H1 (cell line): ENCODE results near the gene ANLN. TPM values are rescaled to one million over a fixed set of nuclear protein-coding genes. Genes with fewer than 3 reads are reported as not detected.

Experiments used
- CTCF ChIA-PET: fragments of 300-600 bp; sonication (Branson Sonifier 250); formaldehyde crosslinking; loops from one replicate; lab custom pipeline; 2021; ENCODE audit not compliant: partially characterized antibody; lab: Charles Lee
- POLR2A ChIA-PET: fragments of 300-600 bp; sonication (Branson Sonifier 250); formaldehyde crosslinking; loops from one replicate; lab custom pipeline; 2021; ENCODE audit warnings: inconsistent platforms; ENCODE audit not compliant: partially characterized antibody; lab: Charles Lee
- DNase-seq, 2 experiments: peaks; one replicate each; pipeline versions ENCODE4 v3.0.0 to v3.0.0-alpha.2; 2010 to 2022; ENCODE audit warnings: low spot score in 2 of 2, low read depth in 1 of 2, mixed read lengths in 1 of 2
- FAIRE-seq: peaks from 2 replicates; lab custom pipeline; 2011; peaks lifted over from hg19 to GRCh38; lab: Jason Lieb, UNC
- H2AFZ ChIP-seq: 2 replicates; pipeline ENCODE4 v1.8.1; 2012; ENCODE audit warnings: low read length, inconsistent platforms
- H2AK5ac ChIP-seq: 2 replicates; pipeline ENCODE4 v1.6.1; 2013; ENCODE audit warnings: low read depth, low read length
- H2BK120ac ChIP-seq: replicated peaks from 2 replicates; pipeline ENCODE3; 2013; ENCODE audit warnings: low read depth, low read length, inconsistent platforms
- H2BK12ac ChIP-seq: 2 replicates; pipeline ENCODE4 v1.6.1; 2013; ENCODE audit warnings: low read depth, low read length
- H2BK15ac ChIP-seq: 2 replicates; pipeline ENCODE4 v1.6.1; 2013; ENCODE audit warnings: low read length
- H2BK20ac ChIP-seq: 2 replicates; pipeline ENCODE4 v1.6.1; 2013; ENCODE audit warnings: low read length
- H2BK5ac ChIP-seq: 2 replicates; pipeline ENCODE4 v1.6.1; 2013; ENCODE audit warnings: low read depth, low read length
- H3K14ac ChIP-seq: 2 replicates; pipeline ENCODE4 v1.6.1; 2013; ENCODE audit warnings: inconsistent platforms; ENCODE audit not compliant: insufficient read length
- H3K18ac ChIP-seq: 2 replicates; pipeline ENCODE4 v1.6.1; 2013; ENCODE audit warnings: low read length; ENCODE audit errors: extremely low read depth
- H3K23ac ChIP-seq: 2 replicates; pipeline ENCODE4 v1.6.1; 2013; ENCODE audit warnings: inconsistent platforms; ENCODE audit not compliant: insufficient read length
- H3K23me2 ChIP-seq: 2 replicates; pipeline ENCODE4 v1.6.1; 2013; ENCODE audit warnings: low read depth, low read length
- H3K27ac ChIP-seq: 2 replicates; pipeline ENCODE4 v1.6.1; 2011; ENCODE audit warnings: low read depth, low read length, inconsistent platforms
- H3K27me3 ChIP-seq, 4 experiments: replicated peaks in 1 of 4; 1 replicate in 1 of 4; 2 replicates in 3 of 4; pipeline versions ENCODE4 v1.6.1 to v1.8.1; 2011 to 2013; ENCODE audit warnings: low read length in 3 of 4, mild to moderate bottlenecking in 3 of 4, inconsistent platforms in 2 of 4, mixed read lengths in 2 of 4, moderate library complexity in 1 of 4; ENCODE audit not compliant: control insufficient read depth in 3 of 4, insufficient read depth in 3 of 4; ENCODE audit errors: extremely low read depth in 1 of 4
- H3K36me3 ChIP-seq, 4 experiments: 2 replicates each; pipeline versions ENCODE4 v1.6.1 to v1.8.1; 2011 to 2013; ENCODE audit warnings: mild to moderate bottlenecking in 4 of 4, low read length in 3 of 4, moderate library complexity in 2 of 4, control low read depth in 1 of 4, inconsistent platforms in 1 of 4; ENCODE audit not compliant: insufficient read depth in 4 of 4, control insufficient read depth in 2 of 4
- H3K4ac ChIP-seq: replicated peaks from 2 replicates; pipeline ENCODE3; 2013; ENCODE audit warnings: low read length, low read depth, mixed read lengths, inconsistent platforms; ENCODE audit not compliant: insufficient read length
- H3K4me1 ChIP-seq, 4 experiments: replicated peaks in 1 of 4; 1 replicate in 1 of 4; 2 replicates in 3 of 4; pipeline versions ENCODE4 v1.6.1 to v1.8.1; 2011 to 2013; ENCODE audit warnings: low read length in 3 of 4, inconsistent platforms in 2 of 4, mixed read lengths in 1 of 4; ENCODE audit not compliant: insufficient read depth in 4 of 4, control insufficient read depth in 3 of 4
- H3K4me2 ChIP-seq, 2 experiments: 2 replicates each; pipeline versions ENCODE4 v1.6.1 to v1.8.1; 2011 to 2013; ENCODE audit warnings: low read depth in 2 of 2, low read length in 2 of 2, control low read depth in 1 of 2, inconsistent platforms in 1 of 2, mild to moderate bottlenecking in 1 of 2; ENCODE audit not compliant: insufficient read depth in 1 of 2
- H3K4me3 ChIP-seq, 4 experiments: fragments of 200-600, 300-600 bp in 1 of 4; sonication (generic), shearing (Covaris generic), sonication (Bioruptor Twin) in 1 of 4; 2 replicates each; pipeline versions ENCODE4 v1.5.1 to v1.8.1; 2011 to 2016; ENCODE audit warnings: low read length in 4 of 4, low read depth in 3 of 4, control low read depth in 2 of 4, inconsistent platforms in 2 of 4, mild to moderate bottlenecking in 2 of 4, mixed read lengths in 1 of 4, moderate library complexity in 1 of 4; ENCODE audit not compliant: insufficient read depth in 2 of 4; ENCODE audit errors: extremely low read depth in 1 of 4
- H3K56ac ChIP-seq: replicated peaks from 2 replicates; pipeline ENCODE3; 2013; ENCODE audit warnings: low read depth, mild to moderate bottlenecking, mixed read lengths, low read length, inconsistent platforms; ENCODE audit not compliant: insufficient read length
- H3K79me1 ChIP-seq: 2 replicates; pipeline ENCODE4 v1.6.1; 2013; ENCODE audit warnings: low read depth, low read length, control low read depth
- H3K79me2 ChIP-seq, 2 experiments: 2 replicates each; pipeline versions ENCODE4 v1.6.1 to v1.8.1; 2012 to 2013; ENCODE audit warnings: low read length in 2 of 2, mild to moderate bottlenecking in 2 of 2, inconsistent platforms in 1 of 2; ENCODE audit not compliant: insufficient read depth in 2 of 2, control insufficient read depth in 1 of 2
- H3K9ac ChIP-seq, 4 experiments: replicated peaks in 1 of 4; 1 replicate in 1 of 4; 2 replicates in 3 of 4; pipeline versions ENCODE4 v1.6.1 to v1.8.1; 2011 to 2013; ENCODE audit warnings: low read depth in 3 of 4, low read length in 3 of 4, control low read depth in 2 of 4, mild to moderate bottlenecking in 2 of 4, moderate library complexity in 2 of 4, inconsistent platforms in 1 of 4; ENCODE audit errors: extremely low read depth in 1 of 4
- H3K9me3 ChIP-seq, 2 experiments: 2 replicates each; pipeline versions ENCODE4 v1.6.1 to v1.8.1; 2012 to 2013; ENCODE audit warnings: mild to moderate bottlenecking in 2 of 2, moderate library complexity in 2 of 2, control low read depth in 1 of 2, inconsistent platforms in 1 of 2, low read depth in 1 of 2, low read length in 1 of 2, mixed read lengths in 1 of 2; ENCODE audit not compliant: insufficient read depth in 2 of 2
- H4K20me1 ChIP-seq, 2 experiments: replicated peaks in 1 of 2; 2 replicates each; pipeline versions ENCODE3 to v1.8.1; 2011 to 2013; ENCODE audit warnings: inconsistent platforms in 2 of 2, low read length in 2 of 2, mild to moderate bottlenecking in 1 of 2; ENCODE audit not compliant: insufficient read depth in 2 of 2, control insufficient read depth in 1 of 2
- H4K5ac ChIP-seq: 2 replicates; pipeline ENCODE4 v1.6.1; 2013; ENCODE audit warnings: low read length, low read depth, mixed read lengths, inconsistent platforms; ENCODE audit not compliant: insufficient read length
- H4K8ac ChIP-seq: 2 replicates; pipeline ENCODE4 v1.8.0; 2013; ENCODE audit warnings: mild to moderate bottlenecking, moderate library complexity, low read length, inconsistent platforms; ENCODE audit not compliant: insufficient read depth; ENCODE audit errors: extremely low read depth
- H4K91ac ChIP-seq: replicated peaks from 2 replicates; pipeline ENCODE3; 2013; ENCODE audit warnings: low read length, mixed read lengths, inconsistent platforms; ENCODE audit not compliant: insufficient read length
- CBX5 ChIP-seq: fragments of 300-800, 300-1000 bp; sonication (generic); IDR thresholded peaks from 2 replicates; pipeline ENCODE4 v1.7.1; 2016; ENCODE audit warnings: antibody characterized with exemption, low read length, low read depth
- EGR1 ChIP-seq: IDR thresholded peaks from 2 replicates; pipeline ENCODE4 v1.6.1; 2011; ENCODE audit warnings: low read depth, low read length, borderline replicate concordance
- FOSL1 ChIP-seq: IDR thresholded peaks from 2 replicates; pipeline ENCODE4 v1.6.1; 2011; ENCODE audit warnings: mild to moderate bottlenecking, low read depth, low read length, moderate library complexity; ENCODE audit not compliant: insufficient read depth
- PHF8 ChIP-seq: fragments of 200-600 bp; sonication (generic); conservative IDR thresholded peaks from 2 replicates; pipeline ENCODE4 v1.7.1; 2012; ENCODE audit warnings: low read depth, mild to moderate bottlenecking, inconsistent platforms, low read length, moderate library complexity
- RXRA ChIP-seq: IDR thresholded peaks from 2 replicates; pipeline ENCODE4 v1.6.1; 2011; ENCODE audit warnings: low read depth, mild to moderate bottlenecking, low read length, moderate library complexity; ENCODE audit not compliant: insufficient read depth
- TEAD4 ChIP-seq: IDR thresholded peaks from 2 replicates; pipeline ENCODE4 v1.6.1; 2012; ENCODE audit warnings: low read depth, low read length, inconsistent platforms, mixed read lengths
- WGBS, 2 experiments: shearing (Covaris generic) in 1 of 2; methylation state at CpG; one replicate each; pipeline versions ENCODE4 v1.1.6 to v1.1.7; 2013 to 2015; ENCODE audit warnings: low lambda C conversion rate in 2 of 2, mixed read lengths in 2 of 2, inconsistent platforms in 1 of 2, low coverage in 1 of 2, missing lambda C conversion rate in 1 of 2; ENCODE audit not compliant: insufficient replicate concordance in 2 of 2, insufficient coverage in 1 of 2, insufficient read length in 1 of 2; ENCODE audit errors: extremely low coverage in 1 of 2, missing lambda C conversion rate in 1 of 2; 5-methylcytosine and 5-hydroxymethylcytosine counted together
- polyA plus RNA-seq, 7 experiments: library from polyadenylated mRNA; depleted of rRNA in 3 of 7; stranded (reverse) in 5 of 7; unstranded in 2 of 7; fragments of >200 nt in 5 of 7; fragments of 200-250 nt in 2 of 7; gene quantifications; 1 replicate in 5 of 7; 2 replicates in 1 of 7; 4 replicates in 1 of 7; pipeline versions ENCODE4 v1.2.1 to v1.2.3, GENCODE V29; 2011 to 2013; ENCODE audit warnings: missing spikeins in 2 of 7, mixed read lengths in 2 of 7
- total RNA-seq: library from RNA; stranded (reverse); fragmentation: NEBNext Ultra II Directional; extraction: Animal tissue kit (Norgen Biotek cat#: 25700); gene quantifications from 2 replicates; pipeline ENCODE4 v1.2.1, GENCODE V29; 2021

Gene ANLN
- total and polyA plus RNA-seq, 2 of the 8 experiments (the other 6 are each of a cell fraction or from before 2014, with no cell fraction given): 18.5 to 90.1 TPM

DNA sequence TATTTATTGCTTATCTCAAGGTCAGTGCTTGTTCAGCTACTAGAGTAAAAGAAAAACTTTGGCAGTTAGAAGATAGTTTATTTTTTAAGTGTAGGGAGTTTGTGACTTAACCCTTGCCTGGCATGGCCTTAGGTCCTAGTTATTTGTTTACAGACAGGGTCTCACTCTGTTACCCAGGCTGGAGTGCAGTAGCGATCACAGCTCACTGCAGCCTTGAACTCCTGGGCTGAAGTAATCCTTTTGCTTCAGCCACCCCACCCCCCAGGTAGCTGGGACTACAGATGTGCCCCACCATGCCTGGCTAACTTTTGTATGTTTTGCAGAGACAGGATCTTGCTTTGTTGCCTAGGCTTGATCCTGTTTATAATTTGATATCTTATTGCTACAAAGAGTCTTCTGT, 4.2 kb downstream of the ANLN start:
- H2BK5ac ChIP-seq: no peak overlapping the region
- H2BK12ac ChIP-seq: no peak overlapping the region
- H3K79me1 ChIP-seq: peaks cover 2% of the 10 kb centered on the region; the same call in 1 of the 2 replicates
- no peak overlapping the region for H3K9ac ChIP-seq
- CTCF ChIA-PET: interaction anchor here (1.0 to 2.0 kb wide), 5 partner anchors 15 to 704 kb away, joined by 3 to 5 read pairs (median 4); a partner anchor contains a TSS
- no peak overlapping the region for H3K56ac ChIP-seq
- peaks cover 20 to 58% of the 10 kb centered on the region in 2 experiments for H3K79me2 ChIP-seq
- H3K4me2 ChIP-seq: peak overlapping the region; percentile 26 to 52; a peak in 1 of 4 replicates
- DNase-seq (no peak), FAIRE-seq (no peak)
- H2BK120ac ChIP-seq: no peak overlapping the region
- WGBS, 2 experiments: 84% methylated on average over 1 of the region's 1 CpG; no CpG with 5 or more reads in 1 of the 2 experiments
- no peak overlapping the region for H3K14ac ChIP-seq
- no peaks in the 10 kb centered on the region for H3K27me3 ChIP-seq
- no peak overlapping the region for H2AK5ac ChIP-seq
- peaks cover 10 to 15% (median 13%) of the 10 kb centered on the region in 4 experiments for H3K4me1 ChIP-seq
- H3K4me3 ChIP-seq: no peak overlapping the region
- no peak overlapping the region for H4K8ac ChIP-seq
- no peak overlapping the region for H2AFZ ChIP-seq
- H4K5ac ChIP-seq: no peak overlapping the region
- H2BK15ac ChIP-seq: no peak overlapping the region
- H3K23me2 ChIP-seq: peaks cover 5% of the 10 kb centered on the region; the same call in 1 of the 2 replicates
- peaks cover 2 to 4% of the 10 kb centered on the region in 2 experiments; a peak in 1 of 4 replicates for H3K9me3 ChIP-seq
- H3K36me3 ChIP-seq: peaks cover 3 to 23% (median 13%) of the 10 kb centered on the region in 4 experiments; a peak in 4 of 8 replicates
- no peak overlapping the region for H4K91ac ChIP-seq
- TF ChIP-seq PHF8 (no peak), FOSL1 (no peak), RXRA (no peak), EGR1 (no peak), TEAD4 (no peak), CBX5 (no peak)
- TF ChIP-seq, all 59 proteins: peak for 0
- POLR2A ChIA-PET: no interaction called here
- Histone ChIP-seq H3K18ac (no peak overlapping the region), H3K23ac (no peak overlapping the region), H4K20me1 (peaks cover 0 to 2% of the 10 kb centered on the region in 2 experiments), H3K4ac (no peak overlapping the region), H3K27ac (no peak overlapping the region), H2BK20ac (no peak overlapping the region)
